NCI-H526 treated with DMSO at 0.1 percent for 48 hours (cell line): ENCODE results near the gene ZNF672.

ENCODE experiments used
- DNase-seq: peaks from one replicate; lab custom pipeline; 2025; lab: John Stamatoyannopoulos, UW

The ZNF672 gene

GRCh38 chr1:248837045-248837780 lies 811 bp upstream of the ZNF672 start:
- no peak for DNase-seq

DNA sequence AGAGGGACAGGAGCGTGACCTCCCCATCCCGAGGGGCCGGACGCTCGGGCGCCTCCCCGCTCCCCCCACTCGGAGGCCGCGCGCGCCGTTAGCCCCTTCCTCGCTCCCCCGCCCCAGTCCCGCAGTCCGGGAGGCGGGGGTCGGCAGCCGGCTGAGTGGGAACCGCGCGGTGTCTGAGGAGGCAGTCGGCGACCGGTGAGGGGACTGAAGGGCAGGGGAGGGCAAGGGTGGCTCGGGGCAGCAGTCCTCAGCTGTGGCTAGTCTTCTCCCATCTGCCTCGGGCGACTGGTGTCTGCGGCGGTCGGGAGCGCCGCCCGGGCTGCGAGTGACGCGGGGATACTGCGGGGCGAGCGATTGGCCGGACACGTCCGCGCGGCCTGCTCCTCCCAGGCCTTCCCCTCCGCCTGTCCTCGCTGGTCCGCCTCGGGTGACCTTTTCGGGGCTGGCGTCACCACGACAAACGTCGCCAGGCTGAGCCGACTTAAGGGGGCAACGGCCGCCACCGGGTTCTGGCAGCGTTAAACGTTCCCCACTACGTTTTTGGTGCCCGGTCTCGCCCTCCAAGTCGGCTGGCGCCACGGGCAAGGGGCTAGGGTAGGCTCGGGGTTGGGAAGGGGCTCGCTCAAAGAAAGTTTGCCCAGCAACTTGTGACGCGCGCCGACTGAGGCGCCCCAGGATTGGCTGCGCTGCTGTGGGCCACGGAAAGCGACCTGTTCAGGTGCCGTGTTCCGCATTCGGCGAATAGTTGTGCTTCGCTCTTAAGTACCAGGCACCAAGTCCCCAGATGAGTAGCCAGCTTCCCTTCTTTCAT lies 538 bp downstream of the ZNF672 start:
- DNase-seq: peak; percentile 70

GRCh38 chr1:248839168-248839555 lies 1.1 kb downstream of the ZNF672 start:
- no peak for DNase-seq

- no peak for DNase-seq
Observed at GRCh38 chr1:248840946-248841345, 2.9 kb downstream of the ZNF672 start.

DNA sequence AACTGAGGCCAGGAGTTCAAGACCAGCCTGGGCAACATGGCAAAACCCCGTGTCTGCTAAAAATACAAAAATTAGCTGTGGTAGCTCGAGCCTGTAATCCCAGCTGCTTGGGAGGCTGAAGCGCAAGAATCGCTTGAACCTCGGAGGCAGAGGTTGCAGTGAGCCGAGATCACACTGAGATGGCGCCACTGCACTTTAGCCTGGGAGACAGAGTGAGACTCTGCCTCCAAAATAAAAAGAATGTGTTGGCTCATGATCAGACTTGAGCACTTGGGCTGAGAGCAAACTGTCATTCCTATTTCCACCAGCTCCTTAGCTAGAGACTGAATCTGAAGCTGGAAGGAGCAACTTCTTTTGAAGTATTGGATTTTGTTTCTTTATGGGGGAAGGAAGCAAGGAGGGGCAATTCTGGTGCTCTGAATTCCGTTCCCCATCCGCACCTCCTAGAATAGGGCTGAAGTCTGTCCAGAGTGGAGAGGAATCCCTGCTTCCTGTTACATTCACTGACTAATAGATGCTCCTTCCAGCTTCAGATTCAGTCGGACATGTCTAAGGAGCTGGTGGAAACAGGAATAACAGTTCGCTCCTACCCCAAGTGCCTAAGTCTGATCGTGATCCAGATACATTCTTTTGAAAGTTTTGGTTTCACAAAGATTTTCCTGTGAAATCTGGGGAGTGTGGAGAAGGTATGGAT lies 3.8 kb downstream of the ZNF672 start:
- no peak for DNase-seq

- no peak for DNase-seq
Observed at GRCh38 chr1:248842781-248843331, 4.8 kb downstream of the ZNF672 start.

GRCh38 chr1:248843687-248844086 lies 5.7 kb downstream of the ZNF672 start:
- no peak for DNase-seq

- no peak for DNase-seq
Observed at GRCh38 chr1:248844526-248844925, 6.5 kb downstream of the ZNF672 start.

DNA sequence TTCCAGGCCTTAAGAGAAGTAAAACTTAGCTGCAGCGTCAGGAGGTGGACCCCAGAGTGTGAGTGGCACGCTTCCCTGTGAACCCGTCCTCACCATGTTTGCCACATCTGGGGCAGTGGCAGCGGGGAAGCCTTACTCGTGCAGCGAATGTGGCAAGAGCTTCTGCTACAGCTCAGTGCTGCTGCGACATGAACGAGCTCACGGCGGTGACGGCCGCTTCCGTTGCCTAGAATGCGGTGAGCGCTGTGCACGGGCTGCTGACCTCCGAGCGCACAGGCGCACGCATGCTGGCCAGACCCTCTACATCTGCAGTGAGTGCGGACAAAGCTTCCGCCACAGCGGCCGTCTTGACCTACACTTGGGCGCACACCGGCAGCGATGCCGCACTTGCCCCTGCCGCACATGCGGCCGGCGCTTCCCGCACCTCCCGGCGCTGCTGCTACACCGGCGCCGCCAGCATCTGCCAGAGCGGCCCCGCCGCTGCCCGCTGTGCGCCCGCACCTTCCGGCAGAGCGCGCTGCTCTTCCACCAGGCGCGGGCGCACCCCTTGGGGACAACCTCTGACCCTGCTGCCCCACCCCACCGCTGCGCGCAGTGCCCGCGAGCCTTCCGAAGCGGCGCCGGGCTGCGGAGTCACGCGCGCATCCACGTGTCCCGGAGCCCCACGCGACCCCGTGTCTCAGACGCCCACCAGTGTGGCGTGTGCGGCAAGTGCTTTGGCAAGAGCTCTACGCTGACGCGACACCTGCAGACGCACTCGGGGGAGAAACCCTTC lies 9.3 kb downstream of the ZNF672 start:
- no peak for DNase-seq

- DNase-seq: no peak
Observed at GRCh38 chr1:248847956-248848561, 10.0 kb downstream of the ZNF672 start.

DNA sequence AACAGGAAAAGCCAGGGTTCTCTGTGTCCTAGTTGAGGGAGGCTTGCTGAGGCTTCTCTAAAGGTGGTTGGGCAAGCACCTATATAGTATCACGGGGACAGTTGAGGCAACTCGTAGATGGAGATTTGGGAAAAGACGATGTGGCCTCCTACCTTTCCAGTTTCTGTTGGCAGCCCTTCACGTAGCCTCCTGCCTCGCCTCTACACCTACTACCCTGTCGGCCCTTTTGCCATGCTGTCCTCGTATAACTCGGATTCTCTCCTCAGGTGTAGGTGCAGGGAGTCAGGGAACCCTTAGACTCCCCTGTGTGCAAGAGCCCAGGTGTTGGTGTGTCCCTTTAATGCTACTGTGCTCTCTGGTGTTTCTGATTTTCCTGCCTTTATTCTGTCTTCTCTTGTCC lies 10.6 kb downstream of the ZNF672 start:
- no peak for DNase-seq

DNA sequence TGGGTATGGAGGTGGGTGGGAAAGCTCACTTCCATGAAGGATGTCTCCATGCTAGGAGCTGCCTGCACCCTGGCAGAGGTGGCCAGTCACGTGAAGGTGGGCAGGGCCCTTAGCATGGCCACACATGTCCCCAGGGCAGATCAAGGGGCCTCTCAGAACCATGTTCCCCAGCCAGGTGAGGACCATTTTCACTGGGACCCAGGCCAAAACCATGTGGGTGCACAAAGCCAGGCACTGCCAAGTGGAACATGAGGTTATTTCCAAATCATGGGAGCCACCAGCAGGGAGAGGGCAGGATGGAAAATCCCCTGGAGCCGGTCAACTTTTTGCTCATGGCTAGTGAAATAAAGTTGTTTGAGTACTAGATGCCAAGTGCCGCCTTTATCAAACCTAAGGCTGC lies 11.1 kb downstream of the ZNF672 start:
- no peak for DNase-seq

DNA sequence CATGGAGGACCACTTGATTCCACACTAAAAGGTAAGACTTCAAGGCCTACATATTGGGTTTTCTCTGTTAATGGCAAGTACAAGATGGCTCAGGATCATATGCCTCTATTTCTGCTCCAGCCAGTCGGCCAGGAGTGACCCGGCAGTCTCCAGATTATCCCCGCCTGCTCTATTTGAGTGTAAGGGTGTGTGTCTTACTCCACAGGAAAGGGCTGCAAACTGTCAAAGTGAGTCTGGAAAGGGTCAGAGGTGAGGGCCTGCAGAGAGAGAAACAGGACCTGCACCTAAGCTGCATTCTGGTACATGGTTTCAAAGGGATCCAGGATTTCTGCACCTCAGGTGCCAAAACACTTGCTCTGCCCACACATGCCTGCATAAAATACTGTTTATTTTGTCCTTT lies 11.6 kb downstream of the ZNF672 start:
- DNase-seq: no peak

GRCh38 chr1:248850124-248850523 lies 12.1 kb downstream of the ZNF672 start:
- DNase-seq: no peak

GRCh38 chr1:248850536-248851251 lies 12.7 kb downstream of the ZNF672 start:
- DNase-seq: no peak

DNA sequence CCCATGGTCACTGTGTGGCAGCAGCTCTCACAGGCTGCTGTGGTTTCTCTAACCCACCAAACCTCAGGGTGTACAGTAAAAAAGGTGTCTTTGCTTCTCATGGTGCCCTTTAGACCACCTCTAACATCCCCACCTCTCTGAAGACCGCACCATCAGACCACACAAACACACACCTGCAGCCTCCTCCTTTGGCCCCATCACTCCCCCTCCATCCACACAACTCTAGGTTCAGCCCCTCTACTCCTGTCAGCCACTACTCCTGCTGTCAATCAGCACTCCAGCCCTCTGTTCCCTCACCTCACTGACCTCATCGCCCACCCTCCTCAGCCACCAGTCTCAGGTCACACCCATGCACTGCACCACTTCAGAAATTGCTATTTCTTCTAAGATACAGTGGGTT lies 13.4 kb downstream of the ZNF672 start:
- no peak for DNase-seq

DNA sequence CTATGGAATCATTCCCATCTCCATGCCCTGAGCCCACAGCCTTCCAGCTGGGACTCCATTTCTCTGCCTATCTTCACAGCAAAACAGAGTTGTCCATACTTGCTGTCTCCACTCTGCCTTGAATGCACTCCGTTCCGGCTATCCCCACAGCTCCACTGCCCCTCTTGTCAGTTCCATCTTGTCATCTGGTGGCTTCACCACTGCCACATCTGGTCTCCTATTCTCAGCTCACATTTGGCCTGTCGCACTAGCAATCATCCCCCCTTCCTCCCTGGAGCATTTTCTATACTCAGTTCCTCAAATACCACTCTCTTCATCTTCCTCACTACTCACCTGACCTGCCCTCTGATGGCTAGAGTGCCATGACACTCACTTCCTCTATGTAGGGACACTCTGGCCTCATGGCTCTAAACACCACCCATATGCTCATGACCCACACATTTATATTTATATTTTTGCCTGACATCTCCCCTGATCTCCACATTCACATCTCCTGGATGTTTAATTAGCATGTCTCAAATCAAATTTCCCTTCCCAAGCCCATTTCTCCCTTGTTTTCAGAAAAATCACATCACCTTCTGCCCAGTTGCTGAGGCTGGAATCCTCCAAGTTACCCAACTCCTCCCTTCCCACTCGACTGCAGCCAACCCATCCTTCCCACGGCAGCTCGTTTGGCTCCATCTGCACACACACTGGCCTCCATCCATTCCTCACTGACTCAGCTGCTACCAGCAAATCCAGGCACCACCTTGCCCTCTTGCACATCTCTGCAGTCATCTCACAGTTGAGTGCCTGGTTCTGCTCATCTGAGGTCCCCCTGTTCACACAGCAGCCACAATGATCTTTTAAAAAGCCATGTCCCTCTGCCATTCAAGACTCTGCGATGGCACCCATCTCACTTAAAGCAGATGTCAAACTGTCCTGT lies 14.7 kb downstream of the ZNF672 start:
- DNase-seq: no peak

- DNase-seq: no peak
Observed at GRCh38 chr1:248853663-248854375, 15.8 kb downstream of the ZNF672 start.

DNA sequence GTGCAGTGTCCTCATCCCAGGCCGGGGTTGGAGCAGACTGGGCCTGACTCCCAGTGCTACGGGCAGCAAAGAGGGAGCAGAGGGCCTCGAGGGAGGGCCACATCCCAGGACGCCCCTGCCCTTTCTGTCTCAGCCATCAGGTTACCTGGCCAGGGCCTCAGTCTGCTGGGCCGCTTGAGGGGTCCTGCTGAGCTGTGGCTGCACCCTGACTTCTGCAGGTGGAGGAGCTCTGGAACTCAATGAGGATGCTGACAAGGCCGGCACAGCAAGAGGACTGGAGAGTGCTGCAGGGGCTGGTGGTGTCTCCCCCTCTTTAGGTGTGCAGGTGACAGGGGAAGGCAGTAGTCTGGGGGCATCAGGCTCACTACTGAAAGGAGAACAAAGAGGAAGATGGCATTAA lies 17.6 kb downstream of the ZNF672 start:
- DNase-seq: no peak
